GM15510 (cell line): Measurements from ENCODE around the gene ZNF407.
A peak's percentile ranks its signal among the peaks of the same experiment; 100 is the strongest.

Experiments
- POLR2A ChIP-seq: IDR thresholded peaks from 3 replicates; pipeline ENCODE4 v1.6.1; 2011; ENCODE audit warnings: borderline replicate concordance; ENCODE audit not compliant: insufficient read length; ENCODE audit errors: extremely low read depth

ZNF407 gene, protein sequence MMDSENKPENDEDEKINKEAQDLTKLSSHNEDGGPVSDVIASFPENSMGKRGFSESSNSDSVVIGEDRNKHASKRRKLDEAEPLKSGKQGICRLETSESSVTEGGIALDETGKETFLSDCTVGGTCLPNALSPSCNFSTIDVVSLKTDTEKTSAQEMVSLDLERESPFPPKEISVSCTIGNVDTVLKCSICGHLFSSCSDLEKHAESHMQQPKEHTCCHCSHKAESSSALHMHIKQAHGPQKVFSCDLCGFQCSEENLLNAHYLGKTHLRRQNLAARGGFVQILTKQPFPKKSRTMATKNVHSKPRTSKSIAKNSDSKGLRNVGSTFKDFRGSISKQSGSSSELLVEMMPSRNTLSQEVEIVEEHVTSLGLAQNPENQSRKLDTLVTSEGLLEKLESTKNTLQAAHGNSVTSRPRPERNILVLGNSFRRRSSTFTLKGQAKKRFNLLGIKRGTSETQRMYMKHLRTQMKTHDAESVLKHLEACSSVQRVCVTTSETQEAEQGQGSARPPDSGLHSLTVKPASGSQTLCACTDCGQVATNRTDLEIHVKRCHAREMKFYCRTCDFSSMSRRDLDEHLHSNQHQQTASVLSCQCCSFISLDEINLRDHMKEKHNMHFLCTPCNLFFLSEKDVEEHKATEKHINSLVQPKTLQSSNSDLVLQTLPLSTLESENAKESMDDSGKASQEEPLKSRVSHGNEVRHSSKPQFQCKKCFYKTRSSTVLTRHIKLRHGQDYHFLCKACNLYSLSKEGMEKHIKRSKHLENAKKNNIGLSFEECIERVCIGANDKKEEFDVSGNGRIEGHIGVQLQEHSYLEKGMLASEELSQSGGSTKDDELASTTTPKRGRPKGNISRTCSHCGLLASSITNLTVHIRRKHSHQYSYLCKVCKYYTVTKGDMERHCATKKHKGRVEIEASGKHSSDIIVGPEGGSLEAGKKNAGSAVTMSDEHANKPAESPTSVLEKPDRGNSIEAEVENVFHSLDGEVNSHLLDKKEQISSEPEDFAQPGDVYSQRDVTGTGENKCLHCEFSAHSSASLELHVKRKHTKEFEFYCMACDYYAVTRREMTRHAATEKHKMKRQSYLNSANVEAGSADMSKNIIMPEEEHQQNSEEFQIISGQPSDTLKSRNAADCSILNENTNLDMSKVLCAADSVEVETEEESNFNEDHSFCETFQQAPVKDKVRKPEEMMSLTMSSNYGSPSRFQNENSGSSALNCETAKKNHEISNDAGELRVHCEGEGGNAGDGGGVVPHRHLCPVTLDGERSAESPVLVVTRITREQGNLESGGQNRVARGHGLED (N-terminal part only)

DNA sequence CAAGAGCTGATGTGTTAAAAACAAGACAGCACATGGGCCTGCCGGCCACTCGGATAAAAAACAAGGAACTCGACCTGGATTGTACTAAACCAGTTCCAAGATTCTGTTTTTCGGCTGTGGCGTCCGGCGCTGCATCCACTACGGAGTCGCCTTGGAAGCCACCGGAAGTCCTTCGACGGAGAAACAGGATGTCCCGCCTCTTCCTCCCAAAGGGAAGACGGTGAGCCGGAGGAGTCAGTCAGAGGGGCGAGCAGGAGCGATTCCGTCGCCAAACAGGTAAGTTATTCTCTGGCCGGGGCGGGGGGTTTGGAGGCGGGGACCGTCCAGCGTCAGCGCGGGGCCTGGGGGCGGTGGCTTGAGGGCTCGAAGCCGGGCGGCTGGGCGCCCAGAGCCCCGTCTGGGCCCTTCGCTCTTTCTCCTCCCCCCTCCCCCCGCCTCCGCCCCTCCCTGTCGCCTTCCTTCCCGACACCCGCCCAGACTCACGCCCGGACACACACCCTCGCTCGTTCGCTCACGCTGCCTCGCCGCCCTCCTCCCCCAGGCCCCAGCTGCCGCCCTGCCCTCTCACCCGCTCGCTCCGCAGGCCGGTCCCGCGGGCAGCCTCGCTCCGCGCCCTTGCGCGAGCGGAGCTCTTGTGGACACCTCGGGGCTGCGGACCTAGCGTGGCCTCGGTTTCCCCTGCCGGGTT lies at the start of gene ZNF407:
Gene ZNF407, plus strand, starts transcription at position 209 of the 688 bp plus-strand sequence. CDS start 33,150 bp downstream, outside the sequence.
- peak; percentile 13 for TF ChIP-seq POLR2A

DNA sequence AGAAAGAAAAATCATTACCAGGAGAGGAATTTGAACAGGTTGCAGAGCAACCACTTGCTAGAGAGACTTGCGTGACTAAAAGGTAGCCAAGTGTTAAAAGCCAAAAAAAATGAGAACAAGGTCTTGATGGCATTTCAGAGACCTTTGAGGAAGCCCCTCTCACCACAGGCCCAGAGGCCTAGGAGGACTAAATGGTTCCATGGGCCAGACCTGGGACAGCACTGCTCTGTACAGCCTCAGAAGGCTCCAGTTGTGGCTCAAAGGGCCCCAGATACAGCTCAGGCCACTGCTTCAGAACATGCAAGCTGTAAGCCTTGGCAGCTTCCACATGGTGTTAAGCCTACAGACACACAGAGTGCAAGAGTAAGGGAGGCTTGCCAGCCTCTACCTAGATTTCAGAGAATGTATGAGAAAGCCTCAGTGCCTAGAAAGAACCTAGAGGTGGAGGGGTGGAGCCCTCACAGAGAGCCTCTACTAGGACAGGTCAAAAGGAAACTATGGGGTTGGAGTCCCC lies 48.0 kb upstream of the ZNF407 start:
- no peak for TF ChIP-seq POLR2A

DNA sequence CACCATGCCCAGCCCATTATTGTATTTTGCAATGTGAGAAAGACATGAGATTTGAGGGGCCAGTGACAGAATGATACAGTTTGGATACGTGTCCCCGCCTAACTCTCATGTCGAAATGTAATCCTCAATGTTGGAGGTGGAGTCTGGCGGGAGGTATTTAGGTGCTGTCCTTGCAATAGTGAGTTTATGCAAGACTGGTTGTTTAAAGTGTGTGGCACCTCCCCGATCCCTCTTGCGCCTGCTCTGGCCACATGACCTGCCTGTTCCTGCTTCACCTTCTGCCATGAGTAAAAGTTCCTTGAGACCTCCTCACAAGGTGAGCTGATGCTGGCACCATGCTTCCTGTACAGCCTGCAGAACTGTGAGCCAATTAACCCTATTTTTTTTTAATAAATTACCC lies 46.8 kb upstream of the ZNF407 start:
- no peak for TF ChIP-seq POLR2A

DNA sequence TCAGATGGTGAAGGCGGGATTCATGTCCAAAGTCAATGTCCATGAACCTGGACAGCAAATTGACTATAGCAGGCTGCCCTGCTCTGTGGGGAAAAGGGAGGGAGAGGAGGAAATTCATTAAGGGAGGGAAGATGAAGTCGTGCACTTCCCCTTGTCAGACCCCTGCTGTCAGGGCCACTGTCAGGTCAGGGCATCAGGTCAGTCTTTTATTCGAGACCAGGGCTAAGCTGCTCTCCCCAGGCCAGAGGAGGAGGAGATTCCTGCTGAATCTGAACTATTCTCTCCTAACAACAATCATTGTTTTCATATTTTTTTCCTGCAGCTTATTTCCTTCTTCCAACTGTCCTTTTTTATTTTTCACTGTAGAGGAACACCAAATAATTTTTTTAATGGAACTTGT lies 46.2 kb upstream of the ZNF407 start:
- TF ChIP-seq POLR2A: no peak

DNA sequence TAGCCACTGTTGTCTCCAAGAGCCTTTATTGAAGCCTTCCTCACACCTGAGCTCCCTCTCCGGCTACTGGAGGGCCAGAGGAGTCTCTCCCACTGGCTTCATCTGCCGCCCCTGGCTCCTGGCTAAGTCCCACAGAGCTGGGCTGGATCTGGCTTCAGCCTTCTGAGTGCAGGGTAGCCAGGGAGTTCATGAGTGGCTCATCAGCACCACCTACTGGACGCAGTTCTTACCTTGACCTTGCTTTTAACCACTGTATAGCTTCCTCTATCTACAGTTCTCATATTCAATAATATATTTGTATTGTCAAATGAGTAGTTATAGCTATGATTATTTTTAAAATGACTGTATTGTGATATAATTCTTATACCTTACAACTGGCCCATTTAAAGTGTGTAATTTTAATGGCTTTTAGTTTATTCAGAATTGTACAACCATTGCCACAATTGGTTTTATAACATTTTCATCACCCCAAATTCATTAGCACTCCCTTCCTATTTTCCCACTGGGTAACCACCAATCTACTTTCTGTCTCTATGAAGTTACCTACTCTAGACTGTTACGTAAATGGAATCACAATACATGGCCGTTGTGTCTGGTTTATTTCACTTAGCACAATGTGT lies 45.6 kb upstream of the ZNF407 start:
- no peak for TF ChIP-seq POLR2A

DNA sequence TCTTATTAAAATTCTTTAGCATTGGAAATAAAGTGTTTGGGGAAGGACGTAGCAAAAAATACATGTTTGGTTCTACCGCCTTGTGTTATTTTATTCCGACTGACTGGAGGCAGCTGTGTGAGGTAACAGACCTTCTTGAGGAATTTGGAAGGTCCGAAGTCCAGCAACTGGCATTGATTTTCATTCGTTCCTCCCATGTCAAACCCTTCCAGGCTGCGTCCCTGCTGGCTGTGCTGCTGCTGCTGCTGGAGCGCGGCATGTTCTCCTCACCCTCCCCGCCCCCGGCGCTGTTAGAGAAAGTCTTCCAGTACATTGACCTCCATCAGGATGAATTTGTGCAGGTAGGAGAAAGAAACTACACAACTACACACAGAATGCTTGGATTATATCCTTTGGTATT lies 41.5 kb upstream of the ZNF407 start:
- no peak for TF ChIP-seq POLR2A

DNA sequence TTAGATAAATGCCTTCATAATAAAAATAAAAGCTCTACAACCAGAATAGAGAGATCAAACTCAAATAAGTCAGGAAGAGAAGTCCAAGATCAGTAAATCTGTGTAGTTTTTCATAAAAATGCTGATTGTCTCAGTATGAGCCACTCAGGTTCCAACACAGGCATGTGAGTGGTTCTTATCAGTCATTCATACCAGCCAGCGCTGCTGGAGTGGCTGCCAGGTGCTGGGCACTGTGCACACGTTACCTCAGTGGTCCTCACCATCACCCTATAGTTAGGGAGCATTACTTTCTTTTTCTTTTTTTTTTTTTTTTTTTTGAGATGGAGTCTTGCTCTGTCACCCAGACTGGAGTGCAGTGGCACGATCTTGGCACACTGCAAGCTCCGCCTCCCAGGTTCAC lies 39.6 kb upstream of the ZNF407 start:
- no peak for TF ChIP-seq POLR2A

DNA sequence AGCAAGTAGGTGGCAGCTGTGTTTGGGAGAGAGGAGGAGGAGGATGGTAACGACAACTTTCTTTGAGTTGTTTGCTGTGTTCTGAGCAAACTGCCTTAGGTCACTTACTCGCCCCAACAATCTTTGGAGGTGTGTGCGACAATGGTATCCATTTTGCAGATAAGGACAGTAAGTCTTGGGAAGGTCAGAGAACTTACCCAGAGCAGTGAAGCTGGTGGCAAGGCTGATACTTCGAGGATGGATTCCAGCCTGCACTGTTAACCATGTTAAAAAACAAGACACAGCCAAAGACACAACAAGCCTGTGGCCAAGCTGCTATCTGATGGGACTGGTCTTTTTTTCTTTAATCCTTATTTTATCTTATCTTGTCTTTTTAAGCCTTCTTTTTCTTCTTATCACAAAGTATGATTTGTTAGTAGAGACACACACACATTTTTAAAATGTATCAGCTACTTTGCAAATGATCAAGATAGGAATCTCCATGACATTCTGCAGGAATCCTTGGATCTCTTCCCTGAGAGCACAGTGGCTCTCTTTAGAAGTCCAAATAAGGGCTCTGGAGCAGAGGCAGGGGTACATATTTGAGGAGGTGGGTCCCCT lies 35.4 kb upstream of the ZNF407 start:
- TF ChIP-seq POLR2A: no peak

DNA sequence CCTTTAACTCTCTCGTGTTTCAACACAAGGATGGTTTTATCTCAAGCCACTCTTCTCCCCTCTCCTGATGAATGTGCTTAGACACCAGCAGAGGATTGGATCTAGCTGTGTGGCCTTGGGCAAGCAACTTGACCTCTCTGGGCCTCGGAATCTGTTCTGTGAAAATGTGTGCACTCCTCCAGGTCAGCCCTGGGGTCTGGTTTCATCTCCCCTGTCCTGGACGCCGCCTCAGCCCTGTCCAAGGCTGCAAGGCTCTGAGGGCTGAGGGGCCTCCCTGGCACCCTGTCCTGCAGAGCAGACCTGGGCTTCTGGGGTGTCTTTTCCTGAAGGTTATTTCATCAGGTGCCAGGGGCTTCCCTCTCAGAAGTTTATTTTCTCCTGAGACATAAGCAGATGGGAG lies 34.9 kb upstream of the ZNF407 start:
- TF ChIP-seq POLR2A: no peak

DNA sequence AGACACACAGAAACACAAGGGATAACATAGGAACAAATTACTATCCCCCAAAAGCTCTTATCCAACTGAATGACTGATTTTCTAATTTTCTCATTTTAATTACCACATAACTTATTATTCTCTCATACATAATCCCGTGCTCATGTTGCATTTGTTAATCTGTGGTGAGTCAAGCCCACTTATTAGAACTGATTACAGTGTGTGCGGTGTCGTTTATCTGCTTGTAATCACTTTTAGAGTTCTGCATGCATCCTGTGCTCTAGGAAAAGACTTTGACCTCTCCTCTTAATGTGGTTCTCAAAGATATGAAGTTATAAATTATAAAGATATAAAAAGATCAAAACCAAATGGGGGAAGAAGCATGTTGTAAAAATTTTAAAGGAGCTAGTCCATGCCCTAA lies 33.7 kb upstream of the ZNF407 start:
- TF ChIP-seq POLR2A: no peak

DNA sequence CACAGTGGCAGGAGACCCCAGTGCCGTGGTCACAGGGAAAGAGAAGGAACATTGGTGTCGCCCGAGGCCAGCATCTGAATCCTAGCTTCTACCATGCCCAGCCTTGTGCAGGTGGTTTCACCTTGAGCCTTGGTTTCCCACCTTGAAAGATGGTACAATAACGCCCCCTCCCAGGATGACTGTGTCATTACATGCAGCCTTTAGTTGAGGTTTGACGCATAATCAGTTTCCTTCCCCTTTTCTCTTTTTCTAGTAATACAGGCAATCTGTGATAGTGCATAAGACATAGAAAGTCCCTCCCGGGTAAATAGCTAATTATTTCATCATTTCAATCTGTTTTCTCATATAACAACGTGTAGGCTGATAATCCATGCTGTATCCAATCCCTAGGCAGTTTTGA lies 29.8 kb upstream of the ZNF407 start:
- no peak for TF ChIP-seq POLR2A

DNA sequence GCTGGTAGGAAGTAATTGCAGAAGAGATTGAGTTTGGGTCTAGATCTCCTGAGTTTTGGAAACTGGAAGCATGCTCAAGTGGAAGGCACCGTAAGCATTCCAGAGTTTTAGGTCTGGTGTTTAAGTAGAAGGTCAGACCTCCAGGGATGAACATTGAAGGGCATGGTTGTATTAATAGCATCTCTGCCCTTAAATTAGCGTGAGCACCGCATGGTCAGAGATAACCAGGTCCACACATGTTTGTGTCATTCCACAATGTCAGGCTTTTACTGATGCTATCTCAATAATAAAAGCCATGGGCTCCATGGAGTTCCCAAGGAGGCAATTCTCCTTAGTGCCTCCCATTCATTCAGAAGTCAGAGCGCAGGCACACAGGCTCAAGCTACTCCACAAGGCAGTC lies 28.3 kb upstream of the ZNF407 start:
- TF ChIP-seq POLR2A: no peak

DNA sequence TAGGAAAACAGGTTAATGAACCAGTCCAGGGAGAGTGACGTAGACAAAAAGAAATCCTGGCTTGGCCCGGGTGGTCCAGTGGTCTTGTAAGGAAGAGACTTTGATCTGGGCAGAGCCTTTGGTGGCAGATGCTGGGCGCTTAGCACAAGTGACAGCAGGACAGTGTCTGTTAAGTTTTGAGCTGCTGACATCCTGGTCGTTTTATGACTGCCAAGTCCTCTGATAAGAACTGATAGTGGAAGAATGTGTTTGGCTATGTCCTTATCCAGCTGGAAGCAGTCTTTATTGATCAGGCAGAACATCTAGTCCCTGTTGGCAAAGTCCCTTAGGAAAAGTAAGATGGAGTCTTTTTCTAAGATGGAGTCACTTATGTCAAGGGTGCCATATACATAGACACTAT lies 27.4 kb upstream of the ZNF407 start:
- TF ChIP-seq POLR2A: no peak
